Cardiac muscle cell (in vitro differentiated cells and primary cell): Measurements from ENCODE around the gene C21orf58. TPM values are rescaled to one million over a fixed set of nuclear protein-coding genes. Genes with fewer than 3 reads are reported as not detected.

Experiments used
- DNase-seq, 2 donors: peaks; one replicate each; pipeline versions ENCODE4 v3.0.0 to v3.0.0-alpha.2; 2010 to 2017; ENCODE audit warnings: low read depth in 1 of 2, low spot score in 1 of 2
- H3K27ac ChIP-seq: fragments of 200-600 bp; sonication (generic); 2 replicates; pipeline ENCODE4 v1.5.1; 2016
- H3K27me3 ChIP-seq: fragments of 200-600 bp; sonication (generic); 2 replicates; pipeline ENCODE4 v1.6.0; 2016; ENCODE audit warnings: control low read depth
- H3K36me3 ChIP-seq: fragments of 200-600 bp; sonication (generic); 2 replicates; pipeline ENCODE4 v1.5.1; 2016; ENCODE audit warnings: control low read depth
- H3K4me1 ChIP-seq: fragments of 200-600 bp; sonication (generic); 2 replicates; pipeline ENCODE4 v1.8.1; 2017; ENCODE audit warnings: low read depth, mild to moderate bottlenecking, mixed run types
- H3K4me3 ChIP-seq: fragments of 200-600 bp; sonication (generic); 2 replicates; pipeline ENCODE4 v1.5.1; 2016; ENCODE audit warnings: mild to moderate bottlenecking
- H3K9me3 ChIP-seq: fragments of 200-600 bp; sonication (generic); 2 replicates; pipeline ENCODE4 v1.5.1; 2017; ENCODE audit warnings: low read depth, mild to moderate bottlenecking, control low read depth
- CTCF ChIP-seq: IDR thresholded peaks from 2 replicates; pipeline ENCODE4 v1.5.1; 2012; ENCODE audit warnings: low read depth, mild to moderate bottlenecking, low read length
- polyA plus RNA-seq: library from polyadenylated mRNA; unstranded; fragments of >200 nt; fragmentation: Nextera tagmentation; extraction: Ambion mirVana; gene quantifications from 2 replicates; pipeline ENCODE4 v1.2.1, GENCODE V29; 2016
- total RNA-seq: library from RNA; depleted of rRNA; stranded (reverse); fragments of >200 nt; gene quantifications from 2 replicates; pipeline ENCODE4 v1.2.3, GENCODE V29; 2016

The C21orf58 gene
- total and polyA plus RNA-seq, 2 experiments from 2014 or later: 11.1 to 32.6 TPM

GRCh38 chr21:46368533-46369285 lies 45.0 kb upstream of the C21orf58 start:
- Histone ChIP-seq H3K9me3 (no peaks in the 10 kb centered on the region), H3K4me3 (no peak overlapping the region), H3K27ac (no peak overlapping the region), H3K27me3 (no peaks in the 10 kb centered on the region), H3K4me1 (no peaks in the 10 kb centered on the region), H3K36me3 (peaks cover 5% of the 10 kb centered on the region)
- no peak for DNase-seq
- TF ChIP-seq CTCF: no peak

DNA sequence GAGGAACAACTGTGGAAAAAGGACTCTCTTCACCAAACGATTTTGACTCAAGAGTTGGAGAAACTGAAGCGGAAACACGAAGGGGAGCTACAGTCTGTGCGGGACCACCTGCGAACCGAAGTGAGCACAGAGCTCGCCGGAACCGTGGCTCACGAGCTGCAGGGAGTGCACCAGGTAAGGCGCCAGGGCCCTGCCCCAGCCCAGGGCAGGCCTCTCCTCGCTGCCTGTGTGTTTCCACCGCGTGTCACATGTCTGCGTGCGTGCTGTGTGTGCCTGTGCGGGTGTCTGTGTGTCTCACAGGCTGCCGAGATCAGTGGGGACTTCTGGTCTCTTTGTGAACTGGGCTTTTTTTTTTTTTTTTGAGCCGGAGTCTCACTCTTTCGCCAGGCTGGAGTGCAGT lies 43.3 kb upstream of the C21orf58 start:
- no peak overlapping the region for H3K4me3 ChIP-seq
- H3K36me3 ChIP-seq: peaks cover 5% of the 10 kb centered on the region
- H3K27me3 ChIP-seq: no peaks in the 10 kb centered on the region
- H3K27ac ChIP-seq: no peak overlapping the region
- TF ChIP-seq CTCF: no peak
- no peaks in the 10 kb centered on the region for H3K4me1 ChIP-seq
- no peak for DNase-seq
- H3K9me3 ChIP-seq: no peaks in the 10 kb centered on the region

GRCh38 chr21:46366561-46366960 lies 42.9 kb upstream of the C21orf58 start:
- Histone ChIP-seq H3K36me3 (peaks cover 5% of the 10 kb centered on the region), H3K4me3 (no peak overlapping the region), H3K9me3 (no peaks in the 10 kb centered on the region), H3K4me1 (no peaks in the 10 kb centered on the region), H3K27ac (no peak overlapping the region), H3K27me3 (no peaks in the 10 kb centered on the region)
- no peak for DNase-seq
- TF ChIP-seq CTCF: no peak

DNA sequence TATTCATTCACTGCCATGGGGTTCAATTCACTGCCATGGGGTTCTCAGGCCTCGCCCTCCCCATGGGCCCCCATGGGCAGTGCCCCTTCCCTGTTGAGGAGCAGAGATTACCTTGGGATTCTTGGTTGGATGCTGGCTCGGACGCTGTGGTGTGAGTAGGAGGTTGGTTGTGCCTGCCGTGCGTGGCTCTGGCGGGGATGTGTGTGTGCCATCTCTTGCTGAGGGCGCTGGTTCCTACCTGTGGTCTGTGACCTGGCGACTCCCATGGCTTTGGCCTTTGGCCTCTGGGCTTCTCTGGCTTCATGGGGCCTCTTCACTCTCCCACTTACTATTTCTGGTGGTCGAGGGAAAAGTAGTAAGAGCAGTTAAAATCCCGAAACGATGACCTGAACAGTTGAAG lies 42.4 kb upstream of the C21orf58 start:
- H3K36me3 ChIP-seq: peaks cover 5% of the 10 kb centered on the region
- H3K9me3 ChIP-seq: no peaks in the 10 kb centered on the region
- no peak for TF ChIP-seq CTCF

GRCh38 chr21:46363698-46364097 lies 40.0 kb upstream of the C21orf58 start:
- TF ChIP-seq CTCF: no peak
- Histone ChIP-seq H3K9me3 (no peaks in the 10 kb centered on the region), H3K4me1 (no peaks in the 10 kb centered on the region), H3K4me3 (no peak overlapping the region), H3K27me3 (no peaks in the 10 kb centered on the region), H3K27ac (no peak overlapping the region), H3K36me3 (peaks cover 5% of the 10 kb centered on the region)
- no peak for DNase-seq

More for the DNA sequence above, 42.4 kb upstream of the C21orf58 start:
- Histone ChIP-seq H3K27me3 (no peaks in the 10 kb centered on the region), H3K27ac (no peak overlapping the region), H3K4me3 (no peak overlapping the region), H3K4me1 (no peaks in the 10 kb centered on the region)
- no peak for DNase-seq
